HG03280 (cell line): ENCODE measurements around the gene CDAN1.
"Not testable (repeated sequence)": the region's sequence is repeated elsewhere in the genome, so short reads cannot be mapped to it uniquely, and the experiment has no call there.

Experiments used
- ATAC-seq: cut with Tn5 transposase; IDR thresholded peaks from one replicate; pipeline ENCODE4 v1.9.1; 2021; ENCODE audit warnings: mild to moderate bottlenecking, moderate library complexity; ENCODE audit not compliant: unreplicated experiment

The CDAN1 gene

DNA sequence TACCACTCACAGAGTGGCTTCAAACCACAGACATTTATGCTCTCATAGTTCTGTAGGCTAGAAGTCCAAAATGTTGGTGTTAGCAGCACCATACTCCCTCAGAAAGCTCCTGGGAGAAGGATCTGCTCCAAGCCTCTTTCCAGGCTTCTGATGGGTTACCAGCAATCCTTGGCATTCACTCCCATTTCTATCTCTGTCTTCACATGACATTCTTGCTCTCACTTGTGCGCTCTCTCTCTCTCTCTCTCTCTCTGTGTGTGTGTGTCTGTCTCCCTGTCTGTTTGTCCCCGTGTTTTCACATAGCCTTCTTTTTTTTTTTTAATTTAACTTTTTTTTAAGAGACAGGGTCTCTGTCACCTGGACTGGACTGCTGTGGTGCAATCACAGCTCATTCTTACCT lies 26.3 kb downstream of the CDAN1 start:
- no peak for ATAC-seq

DNA sequence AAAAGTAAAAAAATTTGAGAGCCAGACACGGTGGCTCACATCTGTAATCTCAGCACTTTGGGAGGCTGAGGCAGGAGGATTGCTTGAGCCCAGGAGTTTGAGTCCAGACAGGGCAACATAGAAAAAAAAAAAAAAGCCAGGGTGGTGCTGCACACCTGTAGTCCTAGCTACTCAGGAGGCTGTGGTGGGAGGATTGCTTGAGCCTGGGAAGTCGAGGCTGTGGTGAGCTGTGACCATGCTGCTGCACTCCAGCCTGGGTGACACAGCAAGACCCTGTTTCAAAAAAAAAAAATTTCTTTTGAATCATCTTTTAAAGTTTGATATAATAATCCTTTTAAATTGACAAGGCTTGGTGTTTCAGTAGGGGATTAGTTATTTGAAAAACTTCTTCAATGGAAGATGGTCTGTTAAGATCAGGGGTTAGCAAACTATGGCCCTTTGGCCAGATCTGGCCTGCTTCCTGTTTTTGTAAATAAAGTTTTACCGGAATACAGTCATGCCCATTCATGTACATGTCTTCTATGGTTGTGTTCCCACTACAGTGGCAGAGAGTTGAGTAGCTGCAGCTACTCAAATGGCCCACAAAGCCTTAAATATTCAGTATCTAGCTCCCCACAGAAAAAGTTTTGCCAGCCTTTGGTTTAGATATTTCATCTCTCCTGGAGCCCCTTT lies 28.9 kb downstream of the CDAN1 start:
- no peak for ATAC-seq

DNA sequence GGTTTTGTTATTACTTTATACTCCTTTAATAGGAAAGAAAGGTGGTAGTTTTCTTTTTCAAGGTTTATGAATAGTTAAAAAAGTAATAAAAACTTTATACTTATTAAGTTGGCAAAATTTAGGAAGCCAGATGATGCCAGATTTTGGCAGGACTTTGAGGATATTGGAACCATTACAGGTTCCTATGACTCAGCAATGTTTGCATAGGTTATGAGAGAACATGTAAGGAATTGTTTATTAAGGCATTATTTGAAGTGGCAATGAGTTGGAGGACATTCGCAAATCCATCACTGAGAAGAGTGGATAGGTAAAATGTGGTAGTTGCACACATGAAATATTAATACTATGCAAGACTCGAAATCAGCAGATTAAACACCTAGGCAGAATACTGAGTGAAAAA lies 29.9 kb downstream of the CDAN1 start:
- no peak for ATAC-seq

DNA sequence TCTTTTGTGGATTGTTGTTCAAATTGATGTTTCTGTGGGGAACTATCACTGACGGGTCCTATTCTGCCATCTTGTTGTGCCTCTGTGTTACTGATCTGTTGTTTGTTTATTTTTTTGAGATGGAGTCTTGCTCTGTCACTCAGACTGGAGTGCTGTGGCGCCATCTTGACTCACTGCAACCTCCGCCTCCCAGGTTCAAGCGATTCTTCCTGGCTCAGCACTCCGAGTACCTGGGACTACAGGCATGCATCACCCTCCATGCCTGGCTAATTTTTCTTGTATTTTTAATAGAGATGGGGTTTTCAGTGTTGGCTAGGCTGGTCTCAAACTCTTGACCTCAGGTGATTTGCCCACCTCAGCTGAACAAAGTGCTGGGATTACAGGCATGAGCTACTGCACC lies 31.6 kb downstream of the CDAN1 start:
- no peak for ATAC-seq

DNA sequence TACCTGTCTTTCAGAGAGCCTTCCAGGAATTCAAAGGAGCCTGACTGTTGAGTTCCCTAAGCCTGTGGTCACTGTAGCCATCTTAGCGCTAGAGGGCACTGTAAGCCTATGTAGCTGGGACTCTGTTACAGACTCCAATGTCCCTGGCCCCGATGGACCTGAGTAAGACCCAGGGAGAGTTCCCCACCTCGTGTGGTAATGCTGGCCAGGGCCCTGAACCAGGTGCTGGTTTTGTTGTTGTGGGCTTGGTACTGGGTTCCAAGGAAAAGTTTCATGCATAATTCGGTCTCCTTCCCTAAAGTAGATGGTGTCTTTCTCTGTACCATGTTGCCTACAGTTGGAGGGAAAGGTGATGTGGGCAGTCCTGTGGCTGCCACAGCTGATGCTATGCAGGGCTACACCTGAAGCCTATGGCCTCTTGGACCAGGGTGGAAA lies 32.4 kb downstream of the CDAN1 start:
- peak; percentile 76 for ATAC-seq

DNA sequence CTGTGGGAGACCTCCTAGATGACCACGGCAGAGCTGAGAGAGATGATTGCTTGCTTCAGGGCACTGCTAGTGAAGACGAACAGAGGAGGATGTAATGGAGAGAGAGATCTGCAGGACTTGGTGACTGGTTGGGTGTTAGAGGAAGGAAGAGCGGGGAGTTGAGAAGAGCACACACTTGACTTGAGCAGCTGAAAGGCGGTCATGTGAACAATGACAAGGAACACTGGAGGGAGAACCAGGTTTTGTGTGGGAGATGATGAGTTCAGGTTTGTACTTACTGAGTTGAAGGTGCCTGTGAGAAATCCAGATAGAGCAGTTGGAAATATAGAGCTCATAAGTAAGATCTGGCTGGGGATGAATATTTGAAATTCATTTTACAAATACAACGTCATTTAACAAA lies 40.3 kb downstream of the CDAN1 start:
- no peak for ATAC-seq

DNA sequence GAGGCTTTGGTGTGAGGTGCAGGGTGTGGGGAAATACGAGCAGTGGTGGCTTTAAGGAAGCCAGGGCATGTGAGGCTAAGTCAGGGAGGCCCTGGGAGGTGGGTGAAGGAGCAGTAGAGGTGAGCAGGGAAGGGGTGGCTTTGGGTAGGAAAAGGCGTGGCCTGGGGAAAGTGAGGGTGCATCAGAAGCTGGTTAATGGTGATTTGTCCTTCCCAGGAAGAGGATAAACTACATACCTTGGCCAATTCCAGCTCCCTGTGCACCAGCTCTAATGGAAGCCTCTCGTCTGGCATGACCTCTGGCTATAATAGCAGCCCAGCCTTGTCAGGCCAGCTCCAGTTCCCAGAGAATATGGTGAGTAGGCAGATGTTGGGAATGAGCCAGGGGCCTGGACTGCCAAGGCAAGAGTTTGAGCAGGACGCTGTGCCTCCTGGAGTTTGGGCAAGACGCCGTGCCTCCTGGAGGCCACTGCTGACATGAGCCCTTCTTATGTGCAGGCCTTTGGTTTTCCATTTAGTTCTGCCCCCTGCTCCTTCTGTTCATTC lies 41.3 kb downstream of the CDAN1 start:
- no peak for ATAC-seq

DNA sequence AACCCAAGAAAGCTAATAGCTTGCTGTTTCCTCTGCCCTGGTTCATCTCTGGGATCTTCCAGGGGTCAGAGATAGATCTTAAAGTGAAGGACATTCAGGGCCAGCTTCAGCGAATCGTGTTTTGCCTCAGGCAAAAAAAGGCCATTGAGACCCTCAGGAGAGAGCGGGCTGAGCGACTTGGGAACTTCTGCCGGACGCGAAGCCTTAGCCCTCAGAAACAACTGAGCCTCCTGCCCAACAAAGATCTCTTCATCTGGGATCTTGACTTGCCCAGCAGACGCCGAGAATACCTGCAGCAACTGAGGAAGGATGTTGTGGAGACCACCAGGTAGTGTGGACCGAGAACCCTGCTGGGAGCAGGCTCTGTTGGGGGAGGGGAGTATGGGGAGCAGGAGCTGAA lies 42.5 kb downstream of the CDAN1 start:
- no peak for ATAC-seq

DNA sequence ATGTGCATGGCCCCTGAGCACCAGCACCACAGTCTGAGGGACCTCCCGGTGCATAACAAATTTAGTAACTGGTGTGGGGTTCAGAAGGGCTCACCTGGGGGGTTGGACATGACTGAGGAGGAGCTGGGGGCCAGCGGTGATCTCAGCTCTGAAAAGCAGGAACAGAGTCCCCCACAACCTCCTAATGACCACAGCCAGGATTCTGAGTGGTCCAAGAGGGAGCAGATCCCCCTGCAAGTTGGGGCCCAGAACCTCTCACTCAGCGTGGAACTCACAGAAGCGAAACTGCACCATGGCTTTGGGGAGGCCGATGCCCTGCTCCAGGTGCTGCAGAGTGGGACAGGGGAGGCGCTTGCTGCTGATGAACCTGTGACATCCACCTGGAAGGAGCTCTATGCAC lies 43.0 kb downstream of the CDAN1 start:
- ATAC-seq: no peak

DNA sequence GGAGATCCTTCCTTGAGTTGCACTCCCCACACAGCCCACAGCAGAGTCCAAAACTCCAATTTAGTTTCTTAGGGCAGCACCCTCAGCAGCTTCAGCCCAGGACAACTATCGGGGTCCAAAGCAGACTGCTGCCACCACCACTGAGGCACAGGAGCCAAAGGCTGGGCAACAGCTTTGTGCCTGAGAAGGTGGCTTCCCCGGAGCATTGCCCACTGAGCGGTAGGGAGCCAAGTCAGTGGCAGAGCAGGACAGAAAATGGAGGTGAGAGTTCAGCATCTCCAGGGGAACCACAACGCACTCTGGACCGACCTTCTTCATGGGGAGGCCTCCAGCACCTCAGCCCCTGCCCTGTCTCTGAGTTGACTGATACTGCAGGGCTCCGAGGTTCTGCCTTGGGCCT lies 43.4 kb downstream of the CDAN1 start:
- ATAC-seq: no peak

DNA sequence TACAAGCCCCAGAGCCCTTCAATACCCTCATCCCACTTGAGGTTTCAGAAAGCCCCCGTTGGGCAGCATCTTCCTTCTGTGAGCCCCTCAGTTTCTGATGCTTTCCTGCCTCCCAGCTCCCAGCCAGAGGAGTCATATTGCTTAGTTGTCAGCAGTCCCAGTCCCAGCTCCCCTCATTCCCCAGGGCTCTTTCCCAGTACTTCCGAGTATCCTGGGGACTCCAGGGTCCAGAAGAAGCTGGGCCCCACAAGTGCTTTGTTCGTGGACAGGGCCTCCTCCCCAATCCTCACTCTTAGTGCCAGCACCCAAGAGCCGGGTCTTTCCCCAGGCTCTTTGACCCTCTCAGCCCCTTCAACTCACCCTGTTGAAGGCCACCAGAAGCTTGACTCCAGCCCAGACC lies 43.9 kb downstream of the CDAN1 start:
- no peak for ATAC-seq

DNA sequence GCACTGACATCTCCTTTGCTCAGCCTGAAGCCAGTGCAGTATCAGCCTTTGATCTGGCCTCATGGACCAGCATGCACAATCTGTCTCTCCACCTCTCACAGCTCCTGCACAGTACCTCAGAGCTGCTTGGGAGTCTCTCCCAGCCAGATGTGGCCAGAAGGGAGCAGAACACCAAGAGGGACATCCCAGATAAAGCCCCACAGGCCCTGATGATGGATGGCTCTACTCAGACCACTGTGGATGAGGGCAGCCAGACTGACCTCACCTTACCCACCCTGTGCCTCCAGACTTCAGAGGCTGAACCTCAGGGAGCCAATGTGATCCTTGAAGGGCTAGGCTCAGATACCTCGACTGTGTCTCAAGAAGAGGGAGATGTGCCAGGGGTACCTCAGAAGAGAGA lies 44.4 kb downstream of the CDAN1 start:
- ATAC-seq: no peak

DNA sequence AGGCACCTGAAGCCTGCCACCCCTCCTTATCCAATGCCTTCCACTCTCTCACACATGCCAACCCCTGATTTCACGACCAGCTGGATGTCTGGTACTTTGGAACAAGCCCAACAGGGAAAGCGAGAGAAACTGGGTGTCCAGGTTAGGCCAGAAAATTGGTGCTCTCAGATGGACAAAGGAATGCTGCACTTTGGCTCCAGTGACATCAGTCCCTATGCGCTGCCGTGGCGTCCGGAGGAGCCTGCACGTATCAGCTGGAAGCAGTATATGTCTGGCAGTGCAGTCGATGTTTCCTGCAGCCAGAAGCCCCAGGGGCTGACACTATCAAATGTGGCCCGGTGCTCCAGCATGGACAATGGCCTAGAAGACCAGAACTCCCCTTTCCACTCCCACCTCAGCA lies 45.2 kb downstream of the CDAN1 start:
- no peak for ATAC-seq

DNA sequence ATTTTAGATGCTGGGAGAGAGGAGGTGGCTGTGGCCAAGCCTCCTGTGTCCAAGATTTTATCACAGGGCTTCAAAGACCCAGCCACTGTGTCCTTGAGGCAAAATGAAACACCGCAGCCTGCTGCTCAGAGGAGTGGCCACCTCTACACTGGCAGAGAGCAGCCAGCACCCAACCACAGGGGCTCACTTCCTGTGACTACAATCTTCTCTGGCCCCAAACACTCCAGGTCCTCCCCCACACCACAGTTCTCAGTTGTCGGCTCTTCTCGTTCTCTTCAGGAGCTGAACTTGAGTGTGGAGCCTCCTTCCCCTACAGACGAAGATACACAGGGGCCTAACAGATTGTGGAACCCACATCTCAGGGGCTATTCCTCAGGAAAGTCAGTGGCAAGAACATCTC lies 45.6 kb downstream of the CDAN1 start:
- no peak for ATAC-seq

DNA sequence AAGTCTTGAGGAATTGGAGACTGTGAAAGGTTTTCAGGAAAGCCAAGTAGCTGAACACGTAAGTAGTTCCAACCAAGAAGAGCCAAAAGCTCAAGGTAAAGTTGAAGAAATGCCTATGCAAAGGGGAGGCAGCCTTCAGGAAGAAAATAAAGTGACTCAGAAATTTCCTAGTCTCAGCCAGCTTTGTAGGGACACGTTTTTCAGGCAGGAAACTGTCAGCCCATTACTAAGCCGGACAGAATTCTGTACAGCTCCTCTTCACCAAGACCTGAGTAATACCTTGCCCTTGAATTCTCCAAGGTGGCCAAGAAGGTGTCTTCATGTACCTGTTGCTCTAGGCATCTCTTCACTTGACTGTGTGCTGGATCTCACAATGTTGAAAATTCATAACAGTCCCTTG lies 48.6 kb downstream of the CDAN1 start:
- ATAC-seq: no peak

DNA sequence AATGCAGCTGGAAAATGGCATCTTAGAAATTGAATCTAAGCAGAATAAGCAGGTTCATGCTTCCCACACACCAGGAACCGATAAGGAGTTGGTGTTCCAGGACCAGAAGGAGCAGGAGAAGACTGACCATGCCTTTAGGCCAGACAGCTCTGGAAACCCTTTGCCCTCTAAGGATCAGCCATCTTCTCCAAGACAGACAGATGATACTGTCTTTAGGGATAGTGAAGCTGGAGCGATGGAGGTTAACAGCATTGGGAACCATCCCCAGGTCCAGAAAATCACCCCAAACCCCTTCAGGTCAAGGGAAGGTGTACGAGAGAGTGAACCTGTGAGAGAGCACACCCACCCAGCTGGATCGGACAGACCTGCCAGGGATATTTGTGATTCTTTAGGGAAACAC lies 49.2 kb downstream of the CDAN1 start:
- ATAC-seq: no peak

DNA sequence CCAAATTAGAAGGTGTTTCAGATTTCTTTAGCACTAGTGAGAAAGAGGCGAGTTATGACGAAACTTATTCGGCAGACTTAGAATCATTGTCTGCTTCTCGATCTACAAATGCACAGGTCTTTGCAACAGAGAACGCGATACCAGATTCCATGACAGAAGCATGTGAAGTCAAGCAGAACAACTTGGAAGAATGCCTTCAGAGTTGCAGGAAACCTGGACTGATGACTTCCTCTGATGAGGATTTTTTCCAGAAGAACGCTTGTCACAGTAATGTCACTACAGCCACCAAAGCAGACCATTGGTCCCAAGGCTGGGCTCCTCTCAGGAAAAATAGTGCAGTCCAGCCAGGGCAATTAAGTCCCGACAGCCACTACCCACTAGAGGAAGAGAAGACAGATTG lies 50.6 kb downstream of the CDAN1 start:
- ATAC-seq: no peak

DNA sequence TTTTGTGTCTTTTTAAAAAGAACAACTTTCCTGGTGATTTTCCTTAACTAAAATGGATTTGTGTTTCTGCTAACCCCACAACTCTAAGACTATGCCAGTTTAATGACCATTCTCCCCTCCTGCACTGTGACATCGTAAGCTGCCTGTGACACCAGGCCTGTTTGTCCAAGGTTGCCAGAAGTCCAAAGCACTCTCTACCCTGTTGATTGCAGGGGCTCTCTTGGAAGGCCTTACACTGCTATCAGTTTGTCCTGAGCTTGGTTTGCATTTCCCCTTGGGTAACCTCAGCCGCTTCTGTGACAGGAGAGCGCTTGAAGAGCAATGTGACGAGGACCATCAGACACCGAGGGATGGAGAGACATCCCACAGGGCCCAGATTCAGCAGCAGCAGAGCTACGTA lies 55.8 kb downstream of the CDAN1 start:
- ATAC-seq: no peak

DNA sequence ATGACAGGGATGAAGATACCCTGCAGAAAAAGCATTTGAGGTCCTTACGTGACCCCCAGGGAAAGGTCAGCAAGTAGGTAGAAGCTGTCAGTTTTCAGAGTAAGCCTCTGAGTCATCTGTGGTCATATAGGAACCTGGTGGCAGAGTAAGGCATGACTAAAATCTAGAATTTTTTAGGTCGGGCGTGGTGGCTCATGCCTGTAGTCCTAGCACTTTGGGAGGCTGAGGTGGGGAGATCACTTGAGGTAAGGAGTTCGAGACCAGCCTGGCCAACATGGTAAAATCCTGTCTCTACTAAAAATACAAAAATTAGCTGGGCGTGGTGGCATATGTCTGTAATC lies 56.8 kb downstream of the CDAN1 start:
- ATAC-seq: not testable (repeated sequence)

DNA sequence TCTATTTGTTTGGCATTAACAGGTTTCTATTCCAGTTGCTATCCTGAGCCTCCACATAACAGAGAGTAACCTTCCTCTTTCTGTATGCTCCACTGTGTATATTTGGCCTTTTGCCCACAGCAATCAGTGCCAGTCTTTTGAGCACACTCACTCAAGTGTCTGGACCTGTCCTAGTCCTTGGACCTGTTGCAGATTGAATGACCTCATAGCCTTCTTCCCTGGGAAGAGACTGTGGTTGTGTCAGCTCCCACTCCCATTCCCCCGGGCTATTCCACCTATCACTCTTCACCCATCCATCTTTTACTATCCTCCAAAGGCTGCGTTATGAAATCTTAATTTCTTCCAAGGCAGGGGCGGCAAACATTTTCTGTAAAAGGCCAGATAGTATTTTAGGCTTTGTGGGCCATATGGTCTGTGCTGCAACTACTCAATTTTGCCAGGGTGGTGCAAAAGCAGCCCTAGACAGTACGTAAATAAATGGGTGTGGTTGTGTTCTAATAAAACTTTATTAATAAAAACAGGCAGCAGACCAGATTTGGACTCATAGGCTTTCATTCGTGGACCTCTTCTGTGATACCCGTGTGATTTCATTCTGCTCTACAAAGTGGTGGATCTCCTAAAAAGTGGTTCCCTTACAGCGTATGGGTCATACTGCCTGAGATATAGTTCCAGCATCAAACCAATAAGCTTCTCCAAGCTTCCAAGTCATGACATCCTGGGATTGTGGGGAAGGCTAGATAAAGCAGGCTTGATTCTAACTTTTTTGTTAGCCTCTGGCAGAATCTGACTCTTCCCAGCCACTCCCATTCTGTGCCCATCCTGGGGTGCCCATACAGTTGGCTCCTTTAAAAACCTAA lies 57.4 kb downstream of the CDAN1 start:
- no peak for ATAC-seq

DNA sequence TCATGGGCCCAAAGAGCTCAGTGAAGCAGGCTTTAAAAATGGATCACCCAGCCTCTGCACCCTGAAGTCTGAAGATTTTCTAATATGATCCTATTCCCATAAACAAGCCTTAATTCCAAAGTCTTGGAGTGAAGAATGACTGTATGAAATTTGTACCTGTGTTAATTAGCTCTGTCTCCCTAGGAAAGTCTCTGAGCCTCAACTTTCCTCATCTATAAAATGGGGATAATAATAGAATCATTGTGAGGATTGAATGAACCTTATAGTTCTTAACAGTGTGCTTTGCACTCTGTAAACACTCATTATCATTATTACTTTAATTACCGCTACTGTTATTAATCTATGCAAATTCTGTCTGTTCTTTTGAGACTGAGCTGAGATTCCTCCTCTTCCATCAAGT lies 61.9 kb downstream of the CDAN1 start:
- no peak for ATAC-seq

DNA sequence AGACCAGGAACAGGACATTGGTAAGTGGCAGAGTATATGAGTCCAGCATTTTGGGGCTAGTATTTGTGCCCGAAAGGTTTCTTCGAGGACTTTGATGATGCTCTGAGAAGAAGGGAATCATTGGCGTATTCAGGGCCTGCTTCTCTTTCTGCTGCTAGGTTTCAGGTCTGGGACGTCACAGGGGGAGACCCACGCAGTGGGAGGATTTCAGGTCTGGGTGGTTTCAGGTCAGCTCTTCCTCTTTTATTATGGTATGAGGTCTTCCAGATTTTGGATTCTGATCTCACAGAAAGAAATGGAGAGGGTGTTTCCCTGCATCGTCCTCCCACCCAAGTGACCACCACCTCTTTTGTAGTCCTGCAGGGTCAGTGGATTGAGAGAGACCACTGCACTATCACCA lies 62.5 kb downstream of the CDAN1 start:
- no peak for ATAC-seq
